ENCODE results near the gene CD79B. TPM values are rescaled to one million over a fixed set of nuclear protein-coding genes. Genes with fewer than 3 reads are reported as not detected.
"Not testable (repeated sequence)": the region's sequence is repeated elsewhere in the genome, so short reads cannot be mapped to it uniquely, and the experiment has no call there.

The CD79B gene
- total RNA-seq, 1 donor from 2014 or later = not detected

DNA sequence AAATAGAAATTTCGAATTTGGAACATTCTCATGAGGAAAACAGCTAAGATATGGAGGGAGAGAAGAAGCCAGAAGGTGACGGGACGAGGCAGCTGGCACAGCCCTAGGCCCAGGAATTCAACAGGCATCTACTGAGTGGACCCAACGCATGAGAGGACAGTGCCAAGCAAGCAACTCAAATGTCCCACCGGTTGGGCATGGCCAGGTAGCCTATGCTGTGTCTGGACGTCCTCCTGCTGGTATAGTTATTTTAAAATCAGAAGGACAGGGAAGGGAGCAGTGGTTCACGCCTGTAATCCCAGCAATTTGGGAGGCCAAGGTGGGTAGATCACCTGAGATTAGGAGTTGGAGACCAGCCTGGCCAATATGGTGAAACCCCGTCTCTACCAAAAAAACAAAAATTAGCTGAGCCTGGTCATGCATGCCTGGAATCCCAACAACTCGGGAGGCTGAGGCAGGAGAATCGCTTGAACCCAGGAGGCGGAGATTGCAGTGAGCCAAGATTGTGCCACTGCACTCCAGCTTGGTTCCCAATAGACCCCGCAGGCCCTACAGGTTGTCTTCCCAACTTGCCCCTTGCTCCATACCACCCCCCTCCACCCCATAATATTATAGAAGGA, 15.5 kb downstream of the CD79B start:
- TF ChIP-seq, protein P1, sequence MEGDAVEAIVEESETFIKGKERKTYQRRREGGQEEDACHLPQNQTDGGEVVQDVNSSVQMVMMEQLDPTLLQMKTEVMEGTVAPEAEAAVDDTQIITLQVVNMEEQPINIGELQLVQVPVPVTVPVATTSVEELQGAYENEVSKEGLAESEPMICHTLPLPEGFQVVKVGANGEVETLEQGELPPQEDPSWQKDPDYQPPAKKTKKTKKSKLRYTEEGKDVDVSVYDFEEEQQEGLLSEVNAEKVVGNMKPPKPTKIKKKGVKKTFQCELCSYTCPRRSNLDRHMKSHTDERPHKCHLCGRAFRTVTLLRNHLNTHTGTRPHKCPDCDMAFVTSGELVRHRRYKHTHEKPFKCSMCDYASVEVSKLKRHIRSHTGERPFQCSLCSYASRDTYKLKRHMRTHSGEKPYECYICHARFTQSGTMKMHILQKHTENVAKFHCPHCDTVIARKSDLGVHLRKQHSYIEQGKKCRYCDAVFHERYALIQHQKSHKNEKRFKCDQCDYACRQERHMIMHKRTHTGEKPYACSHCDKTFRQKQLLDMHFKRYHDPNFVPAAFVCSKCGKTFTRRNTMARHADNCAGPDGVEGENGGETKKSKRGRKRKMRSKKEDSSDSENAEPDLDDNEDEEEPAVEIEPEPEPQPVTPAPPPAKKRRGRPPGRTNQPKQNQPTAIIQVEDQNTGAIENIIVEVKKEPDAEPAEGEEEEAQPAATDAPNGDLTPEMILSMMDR (IDR thresholded peaks at IDR 0.05; ENCODE audit: partially characterized antibody, unreplicated experiment) = no peak
- no peak overlapping the region for H3K27ac Mint-ChIP-seq (ENCODE audit: unreplicated experiment)
- H3K4me3 Mint-ChIP-seq (ENCODE audit: unreplicated experiment) = no peak overlapping the region
- peaks cover 2% of the 10 kb centered on the region for H3K4me1 Mint-ChIP-seq (ENCODE audit: low read depth, unreplicated experiment)
- H3K36me3 Mint-ChIP-seq (ENCODE audit: unreplicated experiment) = no peaks in the 10 kb centered on the region
- H3K9me3 Mint-ChIP-seq (ENCODE audit: unreplicated experiment) = no peaks in the 10 kb centered on the region
- peaks cover 5% of the 10 kb centered on the region for H3K27me3 Mint-ChIP-seq (ENCODE audit: unreplicated experiment)
- DNase-seq = no peak

DNA sequence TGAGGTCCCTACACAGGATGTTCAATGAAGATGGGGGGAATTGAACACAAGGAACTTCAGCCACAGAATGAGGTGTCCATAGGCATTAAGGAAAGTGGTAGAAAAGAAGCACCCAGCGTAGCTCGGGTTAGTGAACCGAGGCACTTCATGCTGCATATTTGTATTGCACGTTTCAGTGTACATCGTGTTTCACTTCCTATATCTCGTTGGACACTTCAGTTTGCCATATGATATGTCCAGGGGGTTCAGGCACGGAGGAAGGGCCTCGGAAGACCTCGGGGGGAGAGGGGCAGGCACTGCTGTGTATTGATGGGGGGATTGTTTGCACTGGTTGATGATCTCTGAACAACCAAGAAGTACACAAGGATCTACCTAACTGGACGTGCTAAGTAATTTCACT, 16.4 kb downstream of the CD79B start:
- not testable (repeated sequence) for H3K4me3 Mint-ChIP-seq (ENCODE audit: unreplicated experiment); H3K9me3 Mint-ChIP-seq (ENCODE audit: unreplicated experiment); H3K4me1 Mint-ChIP-seq (ENCODE audit: low read depth, unreplicated experiment); DNase-seq; H3K27ac Mint-ChIP-seq (ENCODE audit: unreplicated experiment); H3K27me3 Mint-ChIP-seq (ENCODE audit: unreplicated experiment); H3K36me3 Mint-ChIP-seq (ENCODE audit: unreplicated experiment)

DNA sequence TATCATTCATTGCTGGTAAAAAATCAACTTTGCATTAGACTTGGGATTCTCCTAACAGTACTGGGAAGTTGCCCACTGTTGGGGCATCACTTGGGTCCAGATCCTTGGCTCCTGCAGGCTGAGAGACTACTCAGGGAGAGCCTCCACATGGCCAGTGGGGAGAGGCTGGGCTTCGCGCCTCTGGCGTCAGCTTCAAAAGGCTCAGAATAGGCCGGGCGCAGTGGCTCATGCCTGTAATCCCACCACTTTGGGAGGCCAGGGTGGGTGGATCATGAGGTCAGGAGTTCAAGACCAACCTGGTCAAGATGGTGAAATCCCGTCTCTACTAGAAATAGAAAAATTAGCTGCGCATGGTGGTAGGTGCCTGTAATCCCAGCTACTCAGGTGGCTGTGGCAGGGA, 17.7 kb downstream of the CD79B start:
- Mint-ChIP-seq H3K36me3 (ENCODE audit: unreplicated experiment) (no peaks in the 10 kb centered on the region), H3K4me1 (ENCODE audit: low read depth, unreplicated experiment) (peaks cover 4% of the 10 kb centered on the region), H3K4me3 (ENCODE audit: unreplicated experiment) (no peak overlapping the region), H3K27me3 (ENCODE audit: unreplicated experiment) (peaks cover 2% of the 10 kb centered on the region), H3K9me3 (ENCODE audit: unreplicated experiment) (peaks cover 2% of the 10 kb centered on the region), H3K27ac (ENCODE audit: unreplicated experiment) (no peak overlapping the region)
- DNase-seq = no peak
- TF ChIP-seq, protein P1 (IDR thresholded peaks at IDR 0.05; ENCODE audit: partially characterized antibody, unreplicated experiment) = no peak

DNA sequence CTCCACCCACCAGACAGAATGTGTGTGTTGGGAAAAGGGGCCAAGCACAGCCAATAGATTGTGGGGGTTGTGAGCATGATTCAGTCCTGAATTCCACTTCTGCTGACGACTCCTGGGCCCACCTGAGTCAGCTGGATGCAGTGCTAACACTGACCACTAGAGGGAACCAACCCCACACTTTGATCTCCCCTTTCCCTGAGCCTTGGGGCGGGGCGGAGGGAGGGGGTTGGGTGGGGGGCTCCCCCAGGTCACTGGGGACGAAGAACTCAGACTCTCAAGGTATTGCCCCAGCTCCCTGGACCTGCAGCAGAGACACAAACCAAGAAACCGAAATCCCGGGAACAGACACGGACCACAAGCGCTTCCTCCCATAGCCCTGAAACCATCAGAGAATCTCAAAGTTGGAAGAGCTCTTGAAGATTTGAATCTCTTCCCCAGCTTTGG, 20.5 kb downstream of the CD79B start:
- peak; percentile 66 for DNase-seq
- H3K4me3 Mint-ChIP-seq (ENCODE audit: unreplicated experiment) = no peak overlapping the region
- peaks cover 4% of the 10 kb centered on the region for H3K27me3 Mint-ChIP-seq (ENCODE audit: unreplicated experiment)
- no peak overlapping the region for H3K27ac Mint-ChIP-seq (ENCODE audit: unreplicated experiment)
- H3K4me1 Mint-ChIP-seq (ENCODE audit: low read depth, unreplicated experiment) = peaks cover 15% of the 10 kb centered on the region
- H3K36me3 Mint-ChIP-seq (ENCODE audit: unreplicated experiment) = no peaks in the 10 kb centered on the region
- H3K9me3 Mint-ChIP-seq (ENCODE audit: unreplicated experiment) = peaks cover 8% of the 10 kb centered on the region
- TF ChIP-seq, protein P1 (IDR thresholded peaks at IDR 0.05; ENCODE audit: partially characterized antibody, unreplicated experiment) = peak; percentile 90

DNA sequence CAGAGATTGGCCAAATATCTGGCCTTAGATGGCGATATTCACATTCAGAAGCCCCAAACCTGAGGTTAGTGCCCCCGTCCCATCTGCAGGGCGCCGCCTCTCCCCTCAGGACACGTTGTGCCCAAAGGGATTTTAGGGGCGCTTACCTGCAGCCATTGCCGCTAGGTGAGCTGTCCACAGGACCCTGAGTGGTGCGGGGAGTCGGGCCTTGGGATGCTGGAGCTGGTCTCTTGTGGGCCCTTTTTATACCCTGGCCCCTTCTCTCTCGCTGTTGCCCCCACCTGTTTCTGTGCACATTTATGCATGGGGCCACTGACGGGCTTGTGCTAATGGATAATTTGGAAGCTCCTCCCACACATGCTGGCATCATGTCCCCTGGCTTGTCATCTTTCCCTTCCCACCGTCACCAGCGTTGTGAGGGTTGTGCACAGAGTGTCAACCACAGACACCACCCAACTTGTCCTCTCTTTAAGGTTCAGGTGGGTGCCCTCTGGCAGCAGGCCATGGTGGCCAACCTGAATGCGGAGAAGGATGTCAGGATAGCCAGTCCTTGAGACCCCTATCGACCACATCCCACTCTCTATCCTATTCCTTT, 21.0 kb downstream of the CD79B start, which contains the start of gene CSHL1:
CSHL1 (minus strand) TSS at position 218 of the 595 bp plus-strand sequence; CDS start at position 156, 62 bp downstream.
- Mint-ChIP-seq H3K4me3 (ENCODE audit: unreplicated experiment) (no peak within 1 kb of the TSS), H3K4me1 (ENCODE audit: low read depth, unreplicated experiment) (peaks cover 15% of the 10 kb centered on the region), H3K27me3 (ENCODE audit: unreplicated experiment) (peaks cover 4% of the 10 kb centered on the region), H3K36me3 (ENCODE audit: unreplicated experiment) (no peaks in the 10 kb centered on the region), H3K27ac (ENCODE audit: unreplicated experiment) (no peak within 1 kb of the TSS), H3K9me3 (ENCODE audit: unreplicated experiment) (peaks cover 8% of the 10 kb centered on the region)
- TF ChIP-seq, protein P1 (IDR thresholded peaks at IDR 0.05; ENCODE audit: partially characterized antibody, unreplicated experiment) = no peak
- DNase-seq = no peak
